ENCODE data around the gene ANKRD45. TPM values are rescaled to one million over a fixed set of nuclear protein-coding genes. Genes with fewer than 3 reads are reported as not detected.

Gene ANKRD45
- total RNA-seq, 1 experiment from 2014 or later: 0.31 TPM

- no peaks in the 10 kb centered on the region for H4K20me1 ChIP-seq (ENCODE audit: control insufficient read depth, insufficient read depth, insufficient read length)
- H3K27ac ChIP-seq (ENCODE audit: insufficient read length, low read depth, low read length): no peak overlapping the region
- H4K5ac ChIP-seq (ENCODE audit: insufficient read length, low read depth, low read length): no peak overlapping the region
- H2BK15ac ChIP-seq (ENCODE audit: low read depth, low read length): no peak overlapping the region
- H3K4me3 Mint-ChIP-seq: no peak overlapping the region
- no peak overlapping the region for H2AFZ ChIP-seq (ENCODE audit: low read length)
- no peak overlapping the region for H4K8ac ChIP-seq (replicated peaks; ENCODE audit: insufficient read length, low read depth, low read length)
- no CpG with 5 or more reads among the region's 1 CpG for WGBS (ENCODE audit: extremely low coverage, insufficient read length, low lambda C conversion rate)
- H3K4ac ChIP-seq (ENCODE audit: low read depth, low read length): no peak overlapping the region
- H3T11ph ChIP-seq (ENCODE audit: low read length): peak overlapping the region; percentile 36
- no peak overlapping the region for H2BK12ac ChIP-seq (ENCODE audit: insufficient read length, low read depth, low read length)
- no peaks in the 10 kb centered on the region for H3K79me2 ChIP-seq (ENCODE audit: insufficient read depth, low read length)
- no peaks in the 10 kb centered on the region for H3K4me1 ChIP-seq (ENCODE audit: insufficient read depth, low read length)
- H3K56ac ChIP-seq (ENCODE audit: insufficient read length, low read depth, low read length): no peak overlapping the region
- no peak overlapping the region for H2BK120ac ChIP-seq (ENCODE audit: low read depth, low read length, poor library complexity, severe bottlenecking)
- peaks cover 8% of the 10 kb centered on the region in 2 experiments for H3K9me3 Mint-ChIP-seq
- no peak overlapping the region for H3K18ac ChIP-seq (ENCODE audit: insufficient read length, low read depth, low read length)
- H2AK5ac ChIP-seq (ENCODE audit: insufficient read length, low read length): no peak overlapping the region
- H3K9me3 ChIP-seq (ENCODE audit: control insufficient read depth, low read depth, low read length): no peaks in the 10 kb centered on the region
- H3K4me2 ChIP-seq (ENCODE audit: insufficient read depth, insufficient read length, low read length): no peak overlapping the region
- H3K4me1 Mint-ChIP-seq: 0 out of 4 replicates have a peak, but pooled peaks cover 0 to 2% of the 10 kb centered on the region in 2 experiments
- no peak for TF ChIP-seq CTCF (conservative IDR thresholded peaks at IDR 0.05)
- H3K14ac ChIP-seq (ENCODE audit: insufficient read depth, low read length): no peak overlapping the region
- no peaks in the 10 kb centered on the region for H3K27me3 ChIP-seq (ENCODE audit: insufficient read depth, low read length)
- H2BK20ac ChIP-seq (ENCODE audit: low read depth, low read length, poor library complexity, severe bottlenecking): no peak overlapping the region
- no peak for DNase-seq
- H3K23ac ChIP-seq (ENCODE audit: insufficient read length, low read depth, low read length): no peak overlapping the region
- H3K27ac Mint-ChIP-seq: peak overlapping the region in 1 of 3 experiments; percentile 23; a peak in 1 of 7 replicates
- H3K79me1 ChIP-seq (ENCODE audit: insufficient read depth, low read depth, low read length, poor library complexity, severe bottlenecking): no peaks in the 10 kb centered on the region
- no peak overlapping the region for H3K9ac ChIP-seq (ENCODE audit: extremely low read depth, insufficient read length, low read length)
- H3K36me3 Mint-ChIP-seq (ENCODE audit: insufficient read depth in 1 of 3, low read depth in 3 of 3): peaks cover 5 to 12% (median 5%) of the 10 kb centered on the region in 3 experiments
- H4K91ac ChIP-seq (ENCODE audit: insufficient read length, low read depth, low read length): no peak overlapping the region
- no peaks in the 10 kb centered on the region for H3K23me2 ChIP-seq (ENCODE audit: insufficient read length, low read depth, low read length, poor library complexity, severe bottlenecking)
- H3K27me3 Mint-ChIP-seq (ENCODE audit: low read depth): no peaks in the 10 kb centered on the region
- H2BK5ac ChIP-seq (ENCODE audit: insufficient read length, low read length): no peak overlapping the region
These were observed 8.4 kb downstream of the ANKRD45 start for GRCh38 chr1:173661271-173661670.

Measured in H9 (cell line).